ENCODE data around the gene TLE4.

DNA sequence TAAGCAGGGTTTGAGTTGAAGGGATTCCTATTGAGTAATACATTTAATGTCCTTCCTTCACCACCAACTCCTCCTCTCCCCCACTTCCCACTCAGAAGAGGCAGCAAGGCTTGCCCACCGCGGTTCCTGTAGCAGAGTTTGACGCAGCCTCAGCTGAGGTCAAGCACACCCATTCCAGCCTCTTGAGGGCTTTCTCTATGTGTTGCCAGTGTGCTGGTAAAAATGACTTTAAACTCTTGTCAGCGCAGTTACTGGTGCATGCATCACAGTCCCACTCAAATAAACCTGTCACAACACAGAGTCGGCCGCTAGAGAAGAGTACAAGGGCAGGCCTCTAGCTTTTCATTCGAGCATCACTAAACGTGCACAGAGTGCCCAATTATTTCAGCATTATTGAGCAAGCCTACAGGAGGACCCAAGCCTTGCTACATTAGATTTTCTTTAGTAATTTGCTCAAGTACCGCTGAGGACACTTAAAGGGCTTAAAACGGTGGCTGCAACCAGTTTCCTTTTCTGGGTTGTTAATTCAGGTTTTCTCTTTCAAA is 79.6 kb downstream of the TLE4 start:
- TF ChIP-seq, protein P1, sequence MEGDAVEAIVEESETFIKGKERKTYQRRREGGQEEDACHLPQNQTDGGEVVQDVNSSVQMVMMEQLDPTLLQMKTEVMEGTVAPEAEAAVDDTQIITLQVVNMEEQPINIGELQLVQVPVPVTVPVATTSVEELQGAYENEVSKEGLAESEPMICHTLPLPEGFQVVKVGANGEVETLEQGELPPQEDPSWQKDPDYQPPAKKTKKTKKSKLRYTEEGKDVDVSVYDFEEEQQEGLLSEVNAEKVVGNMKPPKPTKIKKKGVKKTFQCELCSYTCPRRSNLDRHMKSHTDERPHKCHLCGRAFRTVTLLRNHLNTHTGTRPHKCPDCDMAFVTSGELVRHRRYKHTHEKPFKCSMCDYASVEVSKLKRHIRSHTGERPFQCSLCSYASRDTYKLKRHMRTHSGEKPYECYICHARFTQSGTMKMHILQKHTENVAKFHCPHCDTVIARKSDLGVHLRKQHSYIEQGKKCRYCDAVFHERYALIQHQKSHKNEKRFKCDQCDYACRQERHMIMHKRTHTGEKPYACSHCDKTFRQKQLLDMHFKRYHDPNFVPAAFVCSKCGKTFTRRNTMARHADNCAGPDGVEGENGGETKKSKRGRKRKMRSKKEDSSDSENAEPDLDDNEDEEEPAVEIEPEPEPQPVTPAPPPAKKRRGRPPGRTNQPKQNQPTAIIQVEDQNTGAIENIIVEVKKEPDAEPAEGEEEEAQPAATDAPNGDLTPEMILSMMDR (IDR thresholded peaks at IDR 0.05; ENCODE audit: low read depth, low read length), result no peak
- TF ChIP-seq POLR2A (IDR thresholded peaks at IDR 0.05; ENCODE audit: extremely low read depth, insufficient read length) (no peak), MYC (IDR thresholded peaks at IDR 0.05; ENCODE audit: low read depth, low read length) (peak; percentile 46)
- TF ChIP-seq, protein P2, sequence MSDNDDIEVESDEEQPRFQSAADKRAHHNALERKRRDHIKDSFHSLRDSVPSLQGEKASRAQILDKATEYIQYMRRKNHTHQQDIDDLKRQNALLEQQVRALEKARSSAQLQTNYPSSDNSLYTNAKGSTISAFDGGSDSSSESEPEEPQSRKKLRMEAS (IDR thresholded peaks at IDR 0.05; ENCODE audit: low read depth, low read length), result peak; percentile 71
